Left ventricle myocardium inferior (tissue), 1 donor: ENCODE results near the gene TXNRD2. TPM values are rescaled to one million over a fixed set of nuclear protein-coding genes. Genes with fewer than 3 reads are reported as not detected.

Source experiments
- DNase-seq: peaks from one replicate; pipeline ENCODE4 v3.0.0-alpha.2; 2020
- H3K27ac ChIP-seq: fragments of 200-600 bp; replicated peaks from 2 replicates; pipeline ENCODE4 v1.8.0; 2021
- H3K27me3 ChIP-seq: fragments of 200-600 bp; 2 replicates; pipeline ENCODE4 v1.8.0; 2021; ENCODE audit warnings: low read depth
- H3K36me3 ChIP-seq: fragments of 200-600 bp; 2 replicates; pipeline ENCODE4 v1.8.0; 2021
- H3K4me1 ChIP-seq: fragments of 200-600 bp; 2 replicates; pipeline ENCODE4 v1.8.0; 2021
- H3K4me3 ChIP-seq: fragments of 200-600 bp; 2 replicates; pipeline ENCODE4 v1.8.0; 2021; ENCODE audit warnings: mild to moderate bottlenecking, moderate library complexity
- H3K9me3 ChIP-seq: fragments of 200-600 bp; replicated peaks from 2 replicates; pipeline ENCODE4 v1.8.0; 2021
- intact Hi-C: fragments of 100-400 bp; cut with micrococcal nuclease; formaldehyde crosslinking; loops from one replicate; pipeline ENCODE4 v1.11.0; 2022
- total RNA-seq: library from RNA; stranded (reverse); fragmentation: NEBNext Ultra II Directional; extraction: Animal tissue kit (Norgen Biotek cat#: 25700); gene quantifications from one replicate; pipeline ENCODE4 v1.2.1, GENCODE V29; 2021
- TF ChIP-seq, protein P1 (sequence below): fragments of 200-600 bp; IDR thresholded peaks from 2 replicates; pipeline ENCODE4 v1.8.0; 2021; ENCODE audit warnings: antibody characterized with exemption, mild to moderate bottlenecking, borderline replicate concordance
- donor health status: DM: no; HTN: yes; CAD: no; lungs with severe emphysema.

The TXNRD2 gene
- total RNA-seq, 1 donor from 2014 or later = 35.2 TPM

- no peak for DNase-seq
- TF ChIP-seq, protein P1, sequence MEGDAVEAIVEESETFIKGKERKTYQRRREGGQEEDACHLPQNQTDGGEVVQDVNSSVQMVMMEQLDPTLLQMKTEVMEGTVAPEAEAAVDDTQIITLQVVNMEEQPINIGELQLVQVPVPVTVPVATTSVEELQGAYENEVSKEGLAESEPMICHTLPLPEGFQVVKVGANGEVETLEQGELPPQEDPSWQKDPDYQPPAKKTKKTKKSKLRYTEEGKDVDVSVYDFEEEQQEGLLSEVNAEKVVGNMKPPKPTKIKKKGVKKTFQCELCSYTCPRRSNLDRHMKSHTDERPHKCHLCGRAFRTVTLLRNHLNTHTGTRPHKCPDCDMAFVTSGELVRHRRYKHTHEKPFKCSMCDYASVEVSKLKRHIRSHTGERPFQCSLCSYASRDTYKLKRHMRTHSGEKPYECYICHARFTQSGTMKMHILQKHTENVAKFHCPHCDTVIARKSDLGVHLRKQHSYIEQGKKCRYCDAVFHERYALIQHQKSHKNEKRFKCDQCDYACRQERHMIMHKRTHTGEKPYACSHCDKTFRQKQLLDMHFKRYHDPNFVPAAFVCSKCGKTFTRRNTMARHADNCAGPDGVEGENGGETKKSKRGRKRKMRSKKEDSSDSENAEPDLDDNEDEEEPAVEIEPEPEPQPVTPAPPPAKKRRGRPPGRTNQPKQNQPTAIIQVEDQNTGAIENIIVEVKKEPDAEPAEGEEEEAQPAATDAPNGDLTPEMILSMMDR = no peak
- Histone ChIP-seq H3K27me3 (no peaks in the 10 kb centered on the region), H3K36me3 (peaks cover 23% of the 10 kb centered on the region), H3K4me3 (no peak overlapping the region), H3K4me1 (no peaks in the 10 kb centered on the region), H3K27ac (no peak overlapping the region), H3K9me3 (no peaks in the 10 kb centered on the region)
- intact Hi-C loops = no loop called here
These were observed 20.0 kb downstream of the TXNRD2 start for GRCh38 chr22:19921544-19922081.

- H3K9me3 ChIP-seq = no peaks in the 10 kb centered on the region
- intact Hi-C loops = no loop called here
- H3K27ac ChIP-seq = no peak overlapping the region
- no peaks in the 10 kb centered on the region for H3K27me3 ChIP-seq
- H3K36me3 ChIP-seq = peaks cover 39% of the 10 kb centered on the region
- TF ChIP-seq, protein P1 = no peak
- H3K4me3 ChIP-seq = no peak overlapping the region
- H3K4me1 ChIP-seq = no peaks in the 10 kb centered on the region
- DNase-seq = no peak
These were observed 21.8 kb downstream of the TXNRD2 start for GRCh38 chr22:19919701-19920363.

- Histone ChIP-seq H3K4me1 (no peaks in the 10 kb centered on the region), H3K9me3 (no peaks in the 10 kb centered on the region), H3K27me3 (no peaks in the 10 kb centered on the region), H3K4me3 (no peak overlapping the region), H3K36me3 (peaks cover 52% of the 10 kb centered on the region), H3K27ac (no peak overlapping the region)
- intact Hi-C loops = no loop called here
- TF ChIP-seq, protein P1 = no peak
- DNase-seq = no peak
These were observed 23.1 kb downstream of the TXNRD2 start for GRCh38 chr22:19918332-19919106.

DNA sequence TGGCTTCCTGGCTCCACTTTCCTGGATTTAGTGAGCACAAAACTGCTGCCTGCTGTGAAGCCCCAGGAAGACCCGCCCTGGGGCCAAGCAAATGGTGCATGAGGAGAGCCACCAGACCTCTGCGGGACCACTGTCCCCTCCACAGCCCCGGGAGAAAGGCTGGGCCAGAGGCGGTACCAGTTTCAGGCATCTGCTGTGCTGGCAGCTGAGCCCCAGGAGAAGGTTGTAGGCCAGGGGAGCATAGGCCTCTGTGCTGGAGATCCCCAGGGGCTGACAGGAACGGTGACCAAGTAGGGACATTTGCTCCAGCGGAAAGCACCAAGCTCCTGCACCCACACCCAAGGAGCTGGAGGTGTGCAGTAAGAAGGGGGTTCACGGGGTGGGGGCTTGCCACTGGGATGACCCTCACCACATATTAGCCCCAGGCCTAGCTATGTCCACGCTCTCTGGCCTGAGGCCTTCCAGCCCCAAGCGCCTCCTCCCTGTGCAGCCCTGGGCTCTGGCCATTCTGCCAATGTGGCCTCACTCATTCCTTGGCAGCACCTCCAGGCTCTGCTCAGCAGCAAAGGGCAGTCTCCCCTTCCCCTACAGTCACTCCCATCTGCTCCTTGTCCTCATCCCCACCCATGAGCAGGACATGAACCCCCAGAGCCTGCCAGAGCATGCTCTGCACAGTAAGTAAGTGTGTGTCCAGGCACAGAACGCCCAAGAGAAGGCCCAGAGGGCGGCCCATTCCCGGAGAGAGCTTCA is 24.1 kb downstream of the TXNRD2 start:
- TF ChIP-seq, protein P1 = no peak
- Histone ChIP-seq H3K27ac (no peak overlapping the region), H3K4me3 (no peak overlapping the region), H3K4me1 (no peaks in the 10 kb centered on the region), H3K27me3 (no peaks in the 10 kb centered on the region), H3K36me3 (peaks cover 59% of the 10 kb centered on the region), H3K9me3 (no peaks in the 10 kb centered on the region)
- DNase-seq = no peak
- intact Hi-C loops = no loop called here

GRCh38 chr22:19916941-19917340 is 24.7 kb downstream of the TXNRD2 start:
- no peaks in the 10 kb centered on the region for H3K27me3 ChIP-seq
- no peaks in the 10 kb centered on the region for H3K9me3 ChIP-seq
- no peak for DNase-seq
- intact Hi-C loops = no loop called here
- peaks cover 66% of the 10 kb centered on the region for H3K36me3 ChIP-seq
- H3K4me1 ChIP-seq = no peaks in the 10 kb centered on the region
- TF ChIP-seq, protein P1 = no peak
- H3K4me3 ChIP-seq = no peak overlapping the region
- H3K27ac ChIP-seq = no peak overlapping the region
